ENCODE data around the gene EIF5B.
"Not testable (repeated sequence)": the region's sequence is repeated elsewhere in the genome, so short reads cannot be mapped to it uniquely, and the experiment has no call there.

The EIF5B gene

DNA sequence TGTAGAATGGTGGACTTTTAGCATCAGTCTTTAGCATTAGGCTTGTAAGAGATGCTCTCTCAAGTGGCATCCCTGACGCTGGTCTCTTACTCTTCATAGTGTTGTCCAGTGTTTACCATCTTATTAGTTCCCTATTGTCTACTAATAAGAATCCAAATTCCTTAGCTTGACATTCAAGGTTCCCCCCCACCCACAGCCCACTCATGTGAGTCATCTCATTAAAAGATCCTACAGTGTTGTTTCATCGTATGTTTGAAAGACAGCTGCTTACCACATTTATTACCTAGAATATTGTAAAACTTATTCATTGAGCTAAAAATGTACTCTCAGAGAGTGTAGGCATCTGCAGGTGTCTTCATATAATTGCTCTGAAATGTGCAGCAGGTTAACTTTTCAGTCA lies 28.5 kb downstream of the EIF5B start:
- DNase-seq: no peak

DNA sequence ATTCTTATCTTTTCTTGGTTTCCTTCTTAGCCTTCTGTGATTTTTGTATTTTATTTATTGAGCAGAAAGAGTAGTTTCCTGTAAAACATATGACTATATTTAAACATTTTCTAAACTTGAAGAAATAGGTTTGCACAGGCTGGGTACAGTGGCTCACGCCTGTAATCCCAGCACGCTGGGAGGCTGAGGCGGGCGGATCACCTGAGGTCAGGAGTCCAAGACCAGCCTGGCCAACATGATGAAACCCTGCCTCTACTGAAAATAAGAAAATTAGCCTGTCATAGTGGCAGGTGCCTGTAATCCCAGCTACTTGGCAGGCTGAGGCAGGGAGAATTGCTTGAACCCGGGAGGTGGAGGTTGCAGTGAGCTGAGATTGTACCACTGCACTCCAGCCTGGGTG lies 31.7 kb downstream of the EIF5B start:
- not testable (repeated sequence) for DNase-seq

- DNase-seq: no peak
These were observed 36.0 kb downstream of the EIF5B start for GRCh38 chr2:99373144-99373543.

GRCh38 chr2:99374747-99375146 lies 37.6 kb downstream of the EIF5B start:
- DNase-seq: no peak

DNA sequence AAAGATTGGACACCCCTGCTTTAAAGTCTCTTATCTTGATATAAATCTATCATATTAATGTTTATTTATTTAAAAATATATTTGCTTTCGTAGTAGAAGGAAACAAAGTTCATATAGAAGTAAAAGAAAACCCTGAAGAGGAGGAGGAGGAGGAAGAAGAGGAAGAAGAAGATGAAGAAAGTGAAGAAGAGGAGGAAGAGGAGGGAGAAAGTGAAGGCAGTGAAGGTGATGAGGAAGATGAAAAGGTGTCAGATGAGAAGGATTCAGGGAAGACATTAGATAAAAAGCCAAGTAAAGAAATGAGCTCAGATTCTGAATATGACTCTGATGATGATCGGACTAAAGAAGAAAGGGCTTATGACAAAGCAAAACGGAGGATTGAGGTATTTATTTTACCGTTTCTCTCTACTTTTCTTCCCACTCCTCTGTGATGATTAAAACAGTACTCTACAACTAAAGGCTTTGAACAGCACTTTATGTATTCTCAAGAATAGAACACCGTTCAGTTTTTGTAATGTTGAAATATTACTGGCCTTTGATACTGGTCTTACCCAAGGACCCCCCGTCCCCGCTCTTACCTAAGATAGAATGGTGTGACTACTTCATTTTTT lies 39.2 kb downstream of the EIF5B start:
- DNase-seq: no peak

GRCh38 chr2:99377879-99378278 lies 40.7 kb downstream of the EIF5B start:
- no peak for DNase-seq

- peak; percentile 50 for DNase-seq
These were observed 43.3 kb downstream of the EIF5B start for GRCh38 chr2:99380376-99381010.

DNA sequence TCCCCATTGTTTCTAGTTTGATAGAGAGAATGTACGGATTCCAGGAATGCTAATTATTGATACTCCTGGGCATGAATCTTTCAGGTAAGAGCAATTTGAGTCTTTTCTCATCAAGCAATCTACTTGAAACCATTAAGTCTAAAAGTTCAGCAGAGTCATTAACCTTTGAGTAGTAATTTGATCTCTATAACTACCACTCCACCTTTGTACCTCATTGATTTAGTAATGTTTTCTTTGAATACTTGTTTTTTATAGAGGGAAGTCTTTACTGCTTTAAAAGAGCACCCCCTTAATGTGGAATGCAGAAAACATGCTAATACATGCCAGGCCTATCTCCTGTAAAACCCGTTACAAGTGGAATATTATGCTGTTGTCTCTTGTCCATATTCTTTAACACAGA lies 45.0 kb downstream of the EIF5B start:
- DNase-seq: no peak

DNA sequence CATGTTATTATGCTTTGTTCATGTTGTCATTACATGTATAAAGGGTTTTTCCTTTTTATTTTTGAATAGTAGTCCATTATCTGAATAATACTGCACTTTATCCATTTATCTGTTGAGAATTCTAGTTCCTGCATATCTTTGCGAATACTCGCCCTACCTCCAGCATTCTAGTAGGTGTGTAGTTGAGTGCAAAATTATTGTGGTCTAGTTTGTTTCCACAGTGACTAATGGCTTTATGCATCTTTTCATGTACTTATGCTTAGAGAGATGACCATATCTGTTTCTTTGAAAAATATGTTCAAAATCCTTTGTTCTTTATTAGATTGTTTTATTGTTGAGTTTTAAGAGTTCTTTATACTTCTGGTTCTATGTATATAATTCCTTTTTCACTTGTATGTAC lies 48.8 kb downstream of the EIF5B start:
- DNase-seq: peak; percentile 9

DNA sequence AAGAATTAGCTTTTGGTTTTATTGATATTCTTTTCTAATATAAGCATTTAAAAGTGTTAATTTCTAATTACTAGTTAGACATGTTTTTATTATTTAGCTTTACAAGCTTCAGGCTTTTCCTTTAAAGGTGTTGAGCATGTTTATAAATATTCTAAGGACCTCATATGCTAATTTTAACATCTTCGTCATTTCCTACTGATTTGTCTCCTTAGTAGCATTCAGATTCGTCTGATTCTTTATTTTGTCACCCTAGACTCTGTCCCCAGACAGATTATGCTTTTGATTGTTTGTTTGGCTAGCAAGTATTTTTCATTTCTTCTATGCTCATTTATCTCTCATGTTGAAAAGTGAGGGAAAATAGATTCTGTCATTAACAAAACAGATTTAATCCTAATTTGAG lies 51.7 kb downstream of the EIF5B start:
- DNase-seq: no peak

DNA sequence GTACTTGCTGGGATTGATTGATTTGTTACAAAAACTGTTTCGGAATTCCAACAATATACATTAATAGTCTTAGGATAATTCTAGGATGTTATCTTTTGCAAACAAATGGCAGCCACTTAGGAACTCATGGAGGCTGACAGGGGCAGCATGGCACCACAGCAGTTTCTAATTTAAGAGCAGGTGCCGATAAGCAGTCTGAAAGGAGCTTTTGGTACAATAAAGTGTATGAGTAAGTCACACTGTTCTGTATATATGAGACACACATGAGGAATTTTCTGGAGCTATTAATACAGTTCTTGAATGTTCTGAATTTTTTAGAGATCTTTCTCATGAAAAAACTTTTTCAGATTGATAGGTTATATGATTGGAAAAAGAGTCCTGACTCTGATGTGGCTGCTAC lies 52.2 kb downstream of the EIF5B start:
- peak; percentile 48 for DNase-seq

DNA sequence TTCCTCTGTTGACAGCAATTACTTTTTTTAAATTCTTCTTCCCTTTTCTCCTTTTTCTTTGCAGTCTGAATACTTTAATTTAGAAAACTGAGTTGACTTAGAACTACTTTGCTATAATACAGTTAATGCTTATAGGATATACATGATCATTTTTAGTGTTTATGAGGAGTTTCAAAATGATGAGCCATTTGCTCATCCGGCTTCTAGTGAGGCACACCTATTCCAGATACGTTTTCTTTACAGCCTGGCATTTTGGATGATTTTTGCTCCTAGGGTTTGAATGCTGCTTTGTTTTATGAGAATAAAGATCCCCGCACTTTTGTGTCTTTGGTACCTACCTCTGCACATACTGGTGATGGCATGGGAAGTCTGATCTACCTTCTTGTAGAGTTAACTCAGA lies 52.8 kb downstream of the EIF5B start:
- DNase-seq: no peak

GRCh38 chr2:99395589-99396130 lies 58.5 kb downstream of the EIF5B start:
- no peak for DNase-seq

DNA sequence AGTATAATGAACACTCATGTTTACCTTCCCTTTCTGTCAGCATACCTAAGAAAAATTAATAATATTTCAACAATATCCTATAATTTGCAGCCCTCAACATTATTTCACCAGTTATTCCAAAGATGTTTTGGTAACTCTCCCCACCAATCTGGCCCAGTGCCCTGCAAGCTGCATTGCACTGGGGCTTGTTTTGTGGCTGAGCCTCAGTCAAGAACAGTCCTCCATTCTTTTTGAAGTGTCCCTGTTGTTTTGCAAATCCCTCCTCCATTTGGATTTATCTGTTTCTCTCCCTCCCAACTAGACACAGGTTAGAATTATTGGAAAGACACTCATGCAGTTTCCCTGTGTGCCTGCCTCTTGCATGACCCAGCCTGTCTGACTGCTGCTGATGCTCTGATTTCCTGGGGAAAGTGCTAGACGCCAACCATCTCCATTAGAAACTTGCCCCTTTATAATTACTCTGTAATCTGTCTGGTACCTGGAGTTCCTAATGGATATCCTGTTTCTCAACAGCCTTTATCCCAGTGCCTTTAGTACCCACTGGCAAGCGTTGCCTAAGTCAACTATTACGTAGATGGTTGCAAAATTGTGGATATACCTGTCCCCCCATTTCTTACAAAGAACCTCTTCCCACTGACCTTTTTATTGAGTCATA lies 60.2 kb downstream of the EIF5B start:
- DNase-seq: no peak

DNA sequence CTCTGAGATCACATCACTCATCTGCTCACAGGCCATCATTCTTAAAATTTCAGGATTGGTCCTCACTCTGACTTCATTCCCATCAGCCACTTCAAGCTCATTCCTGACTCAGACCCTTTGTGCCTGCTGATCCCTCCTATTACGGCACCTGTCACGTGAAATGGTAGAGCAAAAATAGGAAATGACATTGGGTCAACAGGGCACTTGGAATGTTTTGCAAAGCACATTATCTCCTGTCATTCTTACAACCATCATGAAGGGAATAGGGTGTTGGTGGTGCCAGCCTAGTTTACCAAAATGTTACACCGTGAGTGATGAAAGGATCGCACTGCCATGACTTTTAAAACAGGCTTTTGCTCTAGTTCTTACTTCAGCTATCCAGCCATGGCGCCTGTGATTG lies 61.1 kb downstream of the EIF5B start:
- no peak for DNase-seq

DNA sequence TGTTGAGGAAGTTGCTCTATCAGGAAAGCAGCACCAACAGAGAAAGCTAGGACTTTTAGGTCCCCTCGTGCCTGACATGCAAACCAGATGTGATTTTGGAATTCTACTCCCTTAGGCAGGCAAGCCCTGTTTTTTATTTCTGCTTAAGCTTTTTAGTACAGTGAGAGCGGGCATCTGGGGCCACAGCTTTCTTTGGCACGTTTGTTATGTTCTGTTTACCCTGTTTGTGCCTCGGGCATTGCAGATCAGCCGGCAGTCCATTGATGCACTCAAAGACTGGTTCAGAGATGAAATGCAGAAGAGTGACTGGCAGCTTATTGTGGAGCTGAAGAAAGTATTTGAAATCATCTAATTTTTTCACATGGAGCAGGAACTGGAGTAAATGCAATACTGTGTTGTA lies 61.9 kb downstream of the EIF5B start:
- DNase-seq: no peak

GRCh38 chr2:99399795-99400194 lies 62.6 kb downstream of the EIF5B start:
- DNase-seq: no peak

- no peak for DNase-seq
These were observed 64.7 kb downstream of the EIF5B start for GRCh38 chr2:99401841-99402240.

DNA sequence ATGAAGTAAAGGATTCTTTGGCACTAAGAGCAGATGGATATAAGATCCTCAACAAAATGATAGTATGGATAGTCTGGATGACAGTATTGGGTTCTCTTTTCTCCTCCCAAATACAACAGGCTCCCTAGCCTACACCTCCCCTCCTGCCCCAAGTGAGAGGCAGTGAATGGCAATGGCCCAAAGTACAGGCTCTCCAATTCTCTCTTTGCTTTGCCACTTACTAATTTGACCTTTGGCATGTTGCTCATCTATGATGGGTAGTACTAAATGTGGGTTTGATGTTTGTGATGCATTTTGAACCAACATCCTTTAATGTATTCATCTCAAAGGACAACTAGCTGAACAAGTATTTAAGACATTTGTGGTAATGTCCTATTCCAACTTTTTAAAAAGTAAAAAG lies 65.9 kb downstream of the EIF5B start:
- no peak for DNase-seq

DNA sequence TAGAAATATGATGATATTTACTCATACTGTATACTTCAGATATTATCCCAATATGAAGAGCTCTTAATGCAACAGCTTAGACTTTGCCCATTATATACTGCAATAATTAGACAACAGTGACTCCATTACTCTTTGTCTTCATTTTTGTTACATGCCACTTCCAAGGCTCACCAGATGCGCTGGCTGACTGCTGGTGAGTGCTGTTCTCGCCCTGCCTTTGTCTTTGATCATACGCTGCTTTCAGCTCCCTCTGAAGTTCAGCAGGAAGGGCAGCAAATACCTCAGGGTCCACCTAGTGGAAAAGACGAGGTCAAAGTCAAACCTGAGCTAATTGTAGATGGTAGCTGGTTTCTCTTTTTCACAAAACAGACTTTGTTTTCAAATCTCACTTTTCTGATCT lies 66.3 kb downstream of the EIF5B start:
- no peak for DNase-seq

GRCh38 chr2:99404039-99404796 lies 67.0 kb downstream of the EIF5B start:
- no peak for DNase-seq

- no peak for DNase-seq
These were observed 67.8 kb downstream of the EIF5B start for GRCh38 chr2:99404797-99405669.
